Colonic mucosa (tissue), 4 donors: ENCODE data around the gene ANK2. TPM values are rescaled to one million over a fixed set of nuclear protein-coding genes. Genes with fewer than 3 reads are reported as not detected.

Source experiments
- DNase-seq: peaks from one replicate; pipeline ENCODE4 v3.0.0-alpha.2; 2020
- H3K27ac ChIP-seq: fragments of 200-600 bp; one replicate; pipeline ENCODE4 v1.8.0; 2021
- H3K27me3 ChIP-seq: fragments of 200-600 bp; one replicate; pipeline ENCODE4 v1.8.0; 2021
- H3K36me3 ChIP-seq: fragments of 200-600 bp; one replicate; pipeline ENCODE4 v1.8.0; 2021
- H3K4me1 ChIP-seq: fragments of 200-600 bp; one replicate; pipeline ENCODE4 v1.8.0; 2021; ENCODE audit warnings: mild to moderate bottlenecking
- H3K4me3 ChIP-seq: fragments of 200-600 bp; one replicate; pipeline ENCODE4 v1.8.0; 2021
- H3K9ac ChIP-seq, 2 donors: one replicate each; pipeline ENCODE4 v1.7.0; 2013; ENCODE audit warnings: control low read depth in 2 of 2, low read depth in 2 of 2, low read length in 2 of 2
- H3K9me3 ChIP-seq: fragments of 200-600 bp; one replicate; pipeline ENCODE4 v1.8.0; 2021
- CTCF ChIP-seq: fragments of 200-600 bp; IDR thresholded peaks from one replicate; pipeline ENCODE4 v1.8.0; 2022; ENCODE audit warnings: antibody characterized with exemption, mild to moderate bottlenecking
- intact Hi-C: fragments of 100-400 bp; cut with DNase I; formaldehyde crosslinking; loops from one replicate; pipeline ENCODE4 v1.14.1; 2022
- total RNA-seq, 2 donors: library from RNA; stranded (reverse); fragmentation: NEBNext Ultra II Directional in 1 of 2; extraction: Animal tissue kit (Norgen Biotek cat#: 25700) in 1 of 2; gene quantifications; one replicate each; pipeline ENCODE4 v1.2.1, GENCODE V29; 2021
- donor health status: healthy.
- donor health status: DM: no; HTN: no; CAD: no.
- donor health status: DM: no; HTN: no; CAD: no.

Gene ANK2
- total RNA-seq, 2 donors from 2014 or later = 4.6 to 20.7 TPM

GRCh38 chr4:113008135-113008534, 41.3 kb upstream of the ANK2 start:
- H3K27ac ChIP-seq = no peak overlapping the region
- no peak overlapping the region for H3K9ac ChIP-seq
- H3K4me3 ChIP-seq = no peak overlapping the region
- H3K4me1 ChIP-seq = no peaks in the 10 kb centered on the region
- intact Hi-C loops = no loop called here
- TF ChIP-seq CTCF = no peak
- no peaks in the 10 kb centered on the region for H3K36me3 ChIP-seq
- no peak for DNase-seq
- H3K9me3 ChIP-seq = no peaks in the 10 kb centered on the region
- no peaks in the 10 kb centered on the region for H3K27me3 ChIP-seq

- Histone ChIP-seq H3K27me3 (no peaks in the 10 kb centered on the region), H3K27ac (no peak overlapping the region), H3K4me1 (no peaks in the 10 kb centered on the region), H3K9ac (no peak overlapping the region), H3K4me3 (no peak overlapping the region), H3K9me3 (no peaks in the 10 kb centered on the region), H3K36me3 (no peaks in the 10 kb centered on the region)
- intact Hi-C loops = no loop called here
- TF ChIP-seq CTCF = no peak
- no peak for DNase-seq
Measured at GRCh38 chr4:113008716-113009115, 40.7 kb upstream of the ANK2 start.

GRCh38 chr4:113009461-113009860, 40.0 kb upstream of the ANK2 start:
- TF ChIP-seq CTCF = no peak
- Histone ChIP-seq H3K4me1 (no peaks in the 10 kb centered on the region), H3K4me3 (no peak overlapping the region), H3K9me3 (no peaks in the 10 kb centered on the region), H3K27ac (no peak overlapping the region), H3K9ac (no peak overlapping the region), H3K36me3 (no peaks in the 10 kb centered on the region), H3K27me3 (no peaks in the 10 kb centered on the region)
- intact Hi-C loops = no loop called here
- DNase-seq = no peak

GRCh38 chr4:113012122-113012725, 37.2 kb upstream of the ANK2 start:
- Histone ChIP-seq H3K27ac (no peak overlapping the region), H3K36me3 (no peaks in the 10 kb centered on the region), H3K4me3 (no peak overlapping the region), H3K9ac (no peak overlapping the region), H3K9me3 (no peaks in the 10 kb centered on the region), H3K27me3 (no peaks in the 10 kb centered on the region), H3K4me1 (no peaks in the 10 kb centered on the region)
- no peak for DNase-seq
- intact Hi-C loops = no loop called here
- no peak for TF ChIP-seq CTCF

- H3K4me1 ChIP-seq = no peaks in the 10 kb centered on the region
- DNase-seq = no peak
- no peaks in the 10 kb centered on the region for H3K27me3 ChIP-seq
- H3K27ac ChIP-seq = no peak overlapping the region
- no peak overlapping the region for H3K9ac ChIP-seq
- no peak overlapping the region for H3K4me3 ChIP-seq
- no peak for TF ChIP-seq CTCF
- H3K36me3 ChIP-seq = no peaks in the 10 kb centered on the region
- intact Hi-C loops = no loop called here
- no peaks in the 10 kb centered on the region for H3K9me3 ChIP-seq
Measured at GRCh38 chr4:113012786-113013185, 36.7 kb upstream of the ANK2 start.
